ENCODE measurements around the gene KCP.

Gene KCP

GRCh38 chr7:128838981-128839731 is 71.4 kb downstream of the KCP start:
- DNase-seq (ENCODE audit: low spot score) = no peak

DNA sequence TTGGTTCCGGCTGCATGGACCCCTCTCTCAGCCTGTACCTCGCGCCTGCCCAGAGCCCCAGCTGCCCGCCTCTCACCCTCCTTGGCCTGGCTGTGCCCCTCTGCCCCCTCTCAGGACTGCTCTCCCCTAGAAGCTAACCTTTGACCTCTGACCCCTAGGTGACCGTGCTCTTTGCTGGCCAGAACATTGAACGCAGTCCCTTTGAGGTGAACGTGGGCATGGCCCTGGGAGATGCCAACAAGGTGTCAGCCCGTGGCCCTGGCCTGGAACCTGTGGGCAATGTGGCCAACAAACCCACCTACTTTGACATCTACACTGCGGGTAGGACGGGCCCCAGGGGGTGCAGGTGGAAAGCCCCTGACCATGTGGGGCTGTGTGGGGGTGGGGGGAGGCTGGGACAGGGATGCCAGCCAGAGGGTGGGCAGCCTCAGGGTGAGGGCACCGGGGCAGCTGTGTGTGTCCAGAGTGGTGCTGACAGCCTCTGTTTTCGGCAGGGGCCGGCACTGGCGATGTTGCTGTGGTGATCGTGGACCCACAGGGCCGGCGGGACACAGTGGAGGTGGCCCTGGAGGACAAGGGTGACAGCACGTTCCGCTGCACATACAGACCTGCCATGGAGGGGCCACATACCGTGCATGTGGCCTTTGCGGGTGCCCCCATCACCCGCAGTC is 72.3 kb downstream of the KCP start:
- no peak for DNase-seq (ENCODE audit: low spot score)

- DNase-seq (ENCODE audit: low spot score) = no peak
These were observed 73.0 kb downstream of the KCP start for GRCh38 chr7:128837521-128837921.

DNA sequence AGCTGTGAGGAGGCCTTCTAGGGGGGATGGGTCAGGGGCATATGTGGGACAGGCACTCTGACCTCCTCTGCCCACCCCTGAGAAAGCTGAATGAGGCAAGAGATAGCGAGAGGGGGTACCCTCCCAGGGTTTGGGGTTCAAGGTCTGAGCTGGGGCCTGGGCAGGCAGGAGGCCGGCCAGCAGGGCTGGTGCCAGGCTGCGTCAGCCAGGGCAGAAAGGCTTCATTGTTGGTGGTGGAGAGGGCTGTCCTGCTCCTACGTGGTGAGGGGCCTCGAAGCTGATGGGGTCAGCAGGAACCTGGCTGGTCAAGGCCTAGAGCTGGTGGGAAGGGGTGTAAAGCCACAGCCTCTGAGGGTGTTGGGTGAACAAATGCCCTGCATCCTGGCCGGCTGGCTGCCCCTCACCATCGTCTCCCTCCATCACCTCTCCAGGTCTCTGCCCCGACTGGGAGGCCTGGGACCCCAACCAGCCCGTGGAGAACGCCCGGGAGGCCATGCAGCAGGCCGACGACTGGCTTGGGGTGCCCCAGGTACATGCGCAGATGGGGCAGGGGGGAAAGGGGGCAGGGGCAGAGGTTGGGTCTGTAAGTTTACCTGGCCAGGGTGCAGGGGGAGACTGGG is 73.7 kb downstream of the KCP start:
- no peak for DNase-seq (ENCODE audit: low spot score)

- no peak for DNase-seq (ENCODE audit: low spot score)
These were observed 74.5 kb downstream of the KCP start for GRCh38 chr7:128835790-128836641.

DNA sequence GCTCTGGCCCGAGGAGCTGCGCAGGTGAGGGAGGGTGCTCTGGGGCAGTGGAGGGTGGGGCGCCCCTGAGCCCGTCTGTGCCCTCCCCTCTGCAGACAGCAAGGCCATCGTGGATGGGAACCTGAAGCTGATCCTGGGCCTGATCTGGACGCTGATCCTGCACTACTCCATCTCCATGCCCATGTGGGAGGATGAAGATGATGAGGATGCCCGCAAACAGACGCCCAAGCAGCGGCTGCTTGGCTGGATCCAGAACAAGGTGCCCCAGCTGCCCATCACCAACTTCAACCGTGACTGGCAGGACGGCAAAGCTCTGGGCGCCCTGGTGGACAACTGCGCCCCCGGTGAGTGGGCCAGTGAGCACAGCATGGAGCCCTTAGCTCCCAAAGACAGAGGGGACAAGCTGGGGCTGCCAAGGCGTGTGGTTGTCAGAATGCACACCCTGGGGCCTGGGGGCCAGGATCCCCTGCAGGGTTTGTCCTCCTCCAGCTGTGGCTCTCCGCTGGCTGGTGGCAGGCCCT is 75.2 kb downstream of the KCP start:
- no peak for DNase-seq (ENCODE audit: low spot score)

DNA sequence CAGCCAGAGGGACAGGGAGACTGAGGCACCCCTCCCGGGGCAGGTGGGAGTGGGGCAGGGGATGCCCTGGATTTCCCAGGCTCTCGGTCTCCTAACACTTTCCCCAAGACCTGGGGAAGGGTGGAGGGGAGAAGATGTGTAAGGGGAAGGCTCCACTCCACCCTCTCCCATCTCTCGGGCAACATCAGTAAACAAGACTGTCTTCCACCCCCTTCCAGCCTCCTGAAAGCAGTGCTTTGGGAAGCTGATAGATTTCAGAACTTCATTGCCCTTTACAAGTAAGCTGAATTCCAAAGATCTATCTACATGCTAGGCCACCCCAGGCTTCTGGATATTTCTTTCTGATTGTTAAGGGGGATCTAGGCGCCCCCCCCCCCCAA is 76.6 kb downstream of the KCP start:
- DNase-seq (ENCODE audit: low spot score) = no peak

GRCh38 chr7:128833148-128833945 is 77.2 kb downstream of the KCP start:
- DNase-seq (ENCODE audit: low spot score) = no peak

GRCh38 chr7:128832880-128833147 is 77.7 kb downstream of the KCP start:
- no peak for DNase-seq (ENCODE audit: low spot score)

DNA sequence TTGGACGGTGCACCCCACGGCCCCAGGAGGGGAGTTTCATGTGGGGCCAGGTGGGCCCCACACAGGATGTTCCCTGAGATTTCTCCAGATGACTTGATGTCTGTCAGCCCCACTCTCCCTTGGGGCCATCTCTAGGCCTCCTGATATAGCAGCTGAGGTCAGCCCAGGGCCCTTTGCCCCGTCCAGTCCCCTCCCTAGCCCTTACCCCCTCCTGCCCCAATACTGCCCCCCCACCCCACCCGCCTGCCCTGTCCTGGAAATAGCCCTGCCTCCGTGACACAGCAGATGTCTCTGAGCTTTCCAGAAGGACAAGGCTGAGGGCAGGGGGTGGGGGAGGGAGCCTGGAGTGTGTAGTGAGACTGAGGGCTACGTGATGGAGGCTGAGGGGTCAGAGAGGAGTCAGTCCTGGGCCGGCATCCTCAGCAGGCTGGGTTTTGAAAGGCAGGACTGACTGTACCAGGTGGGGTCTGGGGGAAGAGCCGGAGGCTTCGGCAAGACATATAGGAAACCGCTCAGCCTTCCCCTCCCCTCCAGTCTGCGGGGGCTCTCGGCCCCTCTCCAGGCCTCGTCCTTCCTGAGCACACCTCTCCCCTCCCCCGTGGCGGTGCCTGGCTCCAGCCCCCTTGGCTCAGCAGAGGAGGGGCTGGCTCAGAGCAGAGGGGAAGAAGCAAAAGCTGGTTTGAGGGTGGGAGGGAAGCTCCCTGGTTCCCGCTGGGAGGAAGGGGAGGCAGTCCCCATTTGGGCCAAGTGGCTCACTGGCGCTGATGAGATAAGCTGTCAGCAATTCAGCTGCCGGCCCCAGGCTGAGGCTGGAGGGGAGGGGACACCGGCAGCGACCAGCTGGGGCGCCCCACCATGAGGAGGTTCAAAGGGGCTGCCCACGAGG is 78.3 kb downstream of the KCP start:
- DNase-seq (ENCODE audit: low spot score) = no peak

- peak; percentile 29 for DNase-seq (ENCODE audit: low spot score)
These were observed 79.1 kb downstream of the KCP start for GRCh38 chr7:128831178-128831993.

DNA sequence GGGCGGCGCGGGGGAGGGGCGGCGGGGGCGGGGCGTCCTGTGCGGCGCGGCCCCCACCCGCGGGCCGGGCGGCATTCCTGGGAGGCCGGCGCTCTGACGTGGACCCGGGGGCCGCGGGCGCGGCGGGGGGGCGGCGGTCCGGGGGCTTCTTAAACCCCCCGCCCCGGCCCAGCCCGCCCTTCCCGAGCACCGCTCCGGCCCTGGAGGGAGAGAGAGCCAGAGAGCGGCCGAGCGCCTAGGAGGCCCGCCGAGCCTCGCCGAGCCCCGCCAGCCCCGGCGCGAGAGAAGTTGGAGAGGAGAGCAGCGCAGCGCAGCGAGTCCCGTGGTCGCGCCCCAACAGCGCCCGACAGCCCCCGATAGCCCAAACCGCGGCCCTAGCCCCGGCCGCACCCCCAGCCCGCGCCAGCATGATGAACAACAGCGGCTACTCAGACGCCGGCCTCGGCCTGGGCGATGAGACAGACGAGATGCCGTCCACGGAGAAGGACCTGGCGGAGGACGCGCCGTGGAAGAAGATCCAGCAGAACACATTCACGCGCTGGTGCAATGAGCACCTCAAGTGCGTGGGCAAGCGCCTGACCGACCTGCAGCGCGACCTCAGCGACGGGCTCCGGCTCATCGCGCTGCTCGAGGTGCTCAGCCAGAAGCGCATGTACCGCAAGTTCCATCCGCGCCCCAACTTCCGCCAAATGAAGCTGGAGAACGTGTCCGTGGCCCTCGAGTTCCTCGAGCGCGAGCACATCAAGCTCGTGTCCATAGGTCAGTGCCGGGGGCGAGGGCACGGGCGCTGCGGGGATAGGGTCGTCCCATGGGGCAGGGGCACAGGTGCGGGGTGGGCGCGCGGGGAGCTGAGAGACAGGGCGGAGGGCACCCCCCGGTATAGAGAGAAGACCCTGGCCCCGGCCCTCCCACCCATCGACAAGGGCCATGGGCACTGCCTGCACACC is 80.0 kb downstream of the KCP start, which contains the start of gene FLNC:
Gene FLNC, plus strand, starts transcription at position 176 of the 947 bp plus-strand sequence. Its CDS starts 232 bp downstream, at position 408.
- DNase-seq (ENCODE audit: low spot score) = no peak

GRCh38 chr7:128829391-128830166 is 80.9 kb downstream of the KCP start:
- DNase-seq (ENCODE audit: low spot score) = no peak

GRCh38 chr7:128827971-128828711 is 82.4 kb downstream of the KCP start:
- no peak for DNase-seq (ENCODE audit: low spot score)

GRCh38 chr7:128827248-128827958 is 83.1 kb downstream of the KCP start:
- no peak for DNase-seq (ENCODE audit: low spot score)

DNA sequence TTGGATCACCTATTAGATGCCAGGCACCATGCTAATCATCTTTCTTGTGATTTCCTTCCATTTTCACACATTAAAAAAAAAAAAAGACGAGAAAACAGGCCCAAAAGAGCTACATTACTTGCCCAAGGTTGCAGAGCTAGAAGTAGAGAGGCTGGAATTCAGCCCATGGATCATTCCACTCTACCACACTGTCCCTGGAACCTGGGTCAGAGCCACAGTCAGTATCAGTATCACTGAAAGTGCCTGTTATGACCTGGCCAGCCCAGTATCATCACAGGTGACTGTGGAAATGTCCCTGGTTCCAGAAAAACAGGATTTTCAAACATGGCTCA is 83.6 kb downstream of the KCP start:
- no peak for DNase-seq (ENCODE audit: low spot score)
